ENCODE data around the gene FAM149A.

DNA sequence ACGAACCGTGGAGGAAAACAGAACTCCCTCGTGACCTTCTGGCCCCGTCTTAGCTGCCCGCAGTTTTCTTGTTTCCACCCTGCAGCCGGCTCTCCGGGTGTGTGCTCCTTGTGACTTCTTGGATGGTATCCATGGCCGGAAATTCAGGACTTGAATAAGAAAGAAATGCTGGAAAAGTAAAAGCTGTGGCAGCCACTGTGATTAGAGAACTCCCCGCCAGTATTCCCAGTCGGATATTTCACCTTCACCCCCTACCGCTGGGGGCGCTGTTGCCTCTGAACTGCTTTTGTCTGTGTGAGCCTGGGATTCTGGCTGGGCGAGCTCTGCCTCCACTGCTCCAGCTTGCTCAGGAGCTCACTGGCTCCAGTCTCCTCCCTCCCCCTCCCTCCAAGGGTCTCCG lies 45.4 kb downstream of the FAM149A start:
- TF ChIP-seq, protein P1, sequence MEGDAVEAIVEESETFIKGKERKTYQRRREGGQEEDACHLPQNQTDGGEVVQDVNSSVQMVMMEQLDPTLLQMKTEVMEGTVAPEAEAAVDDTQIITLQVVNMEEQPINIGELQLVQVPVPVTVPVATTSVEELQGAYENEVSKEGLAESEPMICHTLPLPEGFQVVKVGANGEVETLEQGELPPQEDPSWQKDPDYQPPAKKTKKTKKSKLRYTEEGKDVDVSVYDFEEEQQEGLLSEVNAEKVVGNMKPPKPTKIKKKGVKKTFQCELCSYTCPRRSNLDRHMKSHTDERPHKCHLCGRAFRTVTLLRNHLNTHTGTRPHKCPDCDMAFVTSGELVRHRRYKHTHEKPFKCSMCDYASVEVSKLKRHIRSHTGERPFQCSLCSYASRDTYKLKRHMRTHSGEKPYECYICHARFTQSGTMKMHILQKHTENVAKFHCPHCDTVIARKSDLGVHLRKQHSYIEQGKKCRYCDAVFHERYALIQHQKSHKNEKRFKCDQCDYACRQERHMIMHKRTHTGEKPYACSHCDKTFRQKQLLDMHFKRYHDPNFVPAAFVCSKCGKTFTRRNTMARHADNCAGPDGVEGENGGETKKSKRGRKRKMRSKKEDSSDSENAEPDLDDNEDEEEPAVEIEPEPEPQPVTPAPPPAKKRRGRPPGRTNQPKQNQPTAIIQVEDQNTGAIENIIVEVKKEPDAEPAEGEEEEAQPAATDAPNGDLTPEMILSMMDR (IDR thresholded peaks at IDR 0.05): peak in 2 of 3 experiments; percentile 69 to 74
- no peak for TF ChIP-seq POLR2A (IDR thresholded peaks at IDR 0.05)

All from testis (tissue), 2 donors.